HCT116 (cell line): Measurements from ENCODE around the gene MBP.

Experiments
- CBX3 ChIP-seq: IDR thresholded peaks from 2 replicates; pipeline ENCODE4 v1.6.1; 2012; ENCODE audit warnings: low read depth
- CTCF ChIP-seq, 3 experiments: fragments of 200-600 bp in 1 of 3; sonication (generic) in 1 of 3; IDR thresholded peaks in 2 of 3; conservative IDR thresholded peaks in 1 of 3; 2 replicates each; pipeline ENCODE4 v1.5.1; 2012 to 2017; ENCODE audit warnings: low read depth in 2 of 3, low read length in 2 of 3, antibody characterized with exemption in 1 of 3, borderline replicate concordance in 1 of 3, control low read depth in 1 of 3, mild to moderate bottlenecking in 1 of 3, mixed read lengths in 1 of 3, mixed run types in 1 of 3, moderate library complexity in 1 of 3; ENCODE audit not compliant: insufficient read depth in 1 of 3
- EZH2 ChIP-seq: fragments of 200-600 bp; sonication (generic); IDR thresholded peaks from 2 replicates; pipeline ENCODE4 v1.6.1; 2017; ENCODE audit warnings: antibody characterized with exemption, mixed run types
- JUND ChIP-seq: IDR thresholded peaks from 2 replicates; pipeline ENCODE4 v1.6.1; 2012
- MAX ChIP-seq: IDR thresholded peaks from 2 replicates; pipeline ENCODE4 v1.6.1; 2012
- POLR2A ChIP-seq: IDR thresholded peaks from 2 replicates; pipeline ENCODE4 v1.7.0; 2011; ENCODE audit warnings: borderline replicate concordance; ENCODE audit not compliant: insufficient read depth, insufficient read length; ENCODE audit errors: extremely low read depth
- POLR2AphosphoS5 ChIP-seq: IDR thresholded peaks from 2 replicates; pipeline ENCODE4 v1.6.1; 2011; ENCODE audit warnings: mild to moderate bottlenecking, low read depth, low read length, moderate library complexity
- RAD21 ChIP-seq: IDR thresholded peaks from 2 replicates; pipeline ENCODE4 v1.6.1; 2012; ENCODE audit warnings: low read depth, mild to moderate bottlenecking
- TCF7L2 ChIP-seq: IDR thresholded peaks from 2 replicates; pipeline ENCODE4 v1.7.0; 2011; ENCODE audit warnings: borderline replicate concordance, inconsistent platforms; ENCODE audit not compliant: insufficient read depth, insufficient read length; ENCODE audit errors: extremely low read depth
- YY1 ChIP-seq: IDR thresholded peaks from 2 replicates; pipeline ENCODE4 v1.6.1; 2011; ENCODE audit warnings: low read length, low read depth, moderate library complexity, mild to moderate bottlenecking; ENCODE audit not compliant: insufficient replicate concordance; ENCODE audit errors: extremely low read depth
- ZFX ChIP-seq: fragments of 450-650 bp; IDR thresholded peaks from 2 replicates; pipeline ENCODE4 v1.6.1; 2017
- ZNF274 ChIP-seq: fragments of 200-500 bp; sonication (Bioruptor generic); IDR thresholded peaks from 2 replicates; pipeline ENCODE4 v1.6.1; 2014; ENCODE audit warnings: mild to moderate bottlenecking, low read depth, low read length, inconsistent platforms

GRCh38 chr18:77020561-77020960 lies 112.0 kb downstream of the MBP start:
- TF ChIP-seq POLR2A (no peak), RAD21 (no peak), CTCF (IDR thresholded peaks at IDR 0.05 in 2 of 3, conservative IDR thresholded peaks at IDR 0.05 in 1 of 3; ENCODE audit: borderline replicate concordance in 1 of 3, insufficient read depth in 1 of 3, low read depth in 2 of 3, low read length in 2 of 3) (no peak), EZH2 (no peak), POLR2AphosphoS5 (no peak), TCF7L2 (no peak), MAX (no peak), YY1 (no peak), ZNF274 (no peak), CBX3 (no peak), JUND (no peak), ZFX (no peak)
